B cell (primary cell): Measurements from ENCODE around the gene RIN3.

Experiments
- CTCF ChIP-seq: fragments of 200-600 bp; IDR thresholded peaks from one replicate; pipeline ENCODE4 v1.8.0; 2022; ENCODE audit warnings: antibody characterized with exemption, mild to moderate bottlenecking
- EZH2 ChIP-seq: IDR thresholded peaks from 2 replicates; pipeline ENCODE4 v1.6.1; 2012; ENCODE audit warnings: borderline replicate concordance, low read depth, mild to moderate bottlenecking, moderate library complexity, low read length; ENCODE audit not compliant: insufficient read depth, poor library complexity, severe bottlenecking

GRCh38 chr14:92528486-92529100, 15.0 kb downstream of the RIN3 start:
- TF ChIP-seq CTCF (no peak), EZH2 (no peak)
